ENCODE data around the gene MCCD1. TPM values are rescaled to one million over a fixed set of nuclear protein-coding genes. Genes with fewer than 3 reads are reported as not detected.
"Not testable (repeated sequence)": the region's sequence is repeated elsewhere in the genome, so short reads cannot be mapped to it uniquely, and the experiment has no call there.

MCCD1 gene
- total RNA-seq, 2 donors from 2014 or later = not detected

GRCh38 chr6:31495580-31495979 is 33.2 kb upstream of the MCCD1 start:
- no peaks in the 10 kb centered on the region for H3K9me3 ChIP-seq
- H3K27ac ChIP-seq = peak overlapping the region; percentile 4 to 74
- H3K4me3 ChIP-seq = no peak overlapping the region
- H3K27me3 ChIP-seq = no peaks in the 10 kb centered on the region
- no peak for DNase-seq (ENCODE audit: low spot score)
- TF ChIP-seq CTCF (IDR thresholded peaks at IDR 0.05) = no peak
- H3K36me3 ChIP-seq = no peaks in the 10 kb centered on the region
- H3K4me1 ChIP-seq = peaks cover 0 to 23% of the 10 kb centered on the region in 2 donors

DNA sequence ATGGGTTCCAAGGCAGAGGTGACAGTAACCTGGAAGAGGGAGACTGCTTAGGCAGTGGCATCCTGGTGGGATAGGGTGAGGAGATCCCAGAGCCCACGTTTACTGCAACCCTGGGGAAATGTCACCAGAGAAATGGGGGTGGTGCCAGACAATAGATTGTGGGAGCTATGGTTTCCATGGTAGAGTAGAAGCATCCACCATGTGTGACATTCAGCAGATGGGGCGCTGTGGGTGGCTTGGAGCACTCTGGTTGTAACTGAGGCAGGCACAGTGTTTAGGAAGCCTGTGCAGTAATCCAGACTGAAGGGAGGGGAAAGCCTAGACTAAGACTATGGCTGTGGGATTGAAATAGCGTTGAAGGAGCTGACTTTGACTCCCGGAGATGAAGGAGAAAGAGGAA is 31.9 kb upstream of the MCCD1 start:
- H3K27ac ChIP-seq; H3K27me3 ChIP-seq; DNase-seq (ENCODE audit: low spot score); H3K36me3 ChIP-seq; H3K4me3 ChIP-seq; H3K9me3 ChIP-seq: not testable (repeated sequence)
- peaks cover 0 to 23% of the 10 kb centered on the region in 2 donors for H3K4me1 ChIP-seq

DNA sequence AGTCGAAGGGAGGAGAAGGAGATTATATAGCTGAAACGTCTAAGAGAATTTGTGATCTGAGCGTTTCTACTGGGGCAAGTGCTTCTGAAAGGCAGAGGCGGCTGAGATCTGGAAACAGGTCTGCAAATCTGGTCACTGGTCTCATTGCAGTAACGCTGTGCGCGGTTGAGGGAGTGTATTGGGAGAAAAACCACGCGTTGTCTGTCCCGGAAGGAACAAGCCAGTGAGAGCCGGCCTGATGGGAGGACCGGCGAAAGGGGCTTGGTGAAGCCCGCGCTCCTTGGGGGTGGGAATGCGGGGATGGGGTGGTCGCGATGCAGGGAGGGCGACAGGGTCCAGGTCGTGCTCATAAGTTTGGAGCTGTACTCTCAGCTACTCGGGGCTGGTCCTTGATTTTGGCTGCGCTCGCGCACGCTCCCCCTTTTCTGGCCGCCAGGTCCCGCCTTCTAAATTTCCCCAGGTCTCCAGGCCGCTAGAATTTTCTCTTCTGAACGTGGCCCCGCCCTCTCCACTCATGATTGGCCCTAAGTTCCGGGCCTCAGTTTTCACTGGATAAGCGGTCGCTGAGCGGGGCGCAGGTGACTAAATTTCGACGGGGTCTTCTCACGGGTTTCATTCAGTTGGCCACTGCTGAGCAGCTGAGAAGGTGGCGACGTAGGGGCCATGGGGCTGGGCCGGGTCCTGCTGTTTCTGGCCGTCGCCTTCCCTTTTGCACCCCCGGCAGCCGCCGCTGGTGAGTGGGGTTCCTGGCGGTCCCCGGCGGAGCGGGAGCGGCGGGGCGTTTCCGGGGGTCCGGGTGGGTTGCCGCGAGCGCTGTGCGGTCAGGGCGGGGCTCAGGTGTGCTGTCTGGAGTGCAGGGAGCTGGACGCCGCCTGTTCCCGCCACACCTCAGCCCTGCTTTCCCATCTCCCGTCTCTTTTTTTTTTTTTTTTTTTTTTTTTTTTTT is 31.0 kb upstream of the MCCD1 start, which contains the start of gene MICB:
Gene MICB (plus strand): TSS at position 615 of the 946 bp plus-strand sequence. CDS start 49 bp downstream, at position 664.
- no peaks in the 10 kb centered on the region for H3K27me3 ChIP-seq

GRCh38 chr6:31498748-31499147 is 30.0 kb upstream of the MCCD1 start:
- DNase-seq (ENCODE audit: low spot score) = no peak
- no peak for TF ChIP-seq CTCF (IDR thresholded peaks at IDR 0.05)
- no peaks in the 10 kb centered on the region for H3K27me3 ChIP-seq

More for the DNA sequence above, 31.0 kb upstream of the MCCD1 start, which contains the start of gene MICB:
- Histone ChIP-seq H3K9me3 (no peaks in the 10 kb centered on the region), H3K36me3 (no peaks in the 10 kb centered on the region), H3K27ac (peak within 1 kb of the TSS; percentile 30 to 72), H3K4me3 (peak within 1 kb of the TSS; percentile 41 to 59), H3K4me1 (peaks cover 0 to 23% of the 10 kb centered on the region in 2 donors)
- TF ChIP-seq CTCF (IDR thresholded peaks at IDR 0.05) = no peak
- peak; percentile 83 for DNase-seq (ENCODE audit: low spot score)

DNA sequence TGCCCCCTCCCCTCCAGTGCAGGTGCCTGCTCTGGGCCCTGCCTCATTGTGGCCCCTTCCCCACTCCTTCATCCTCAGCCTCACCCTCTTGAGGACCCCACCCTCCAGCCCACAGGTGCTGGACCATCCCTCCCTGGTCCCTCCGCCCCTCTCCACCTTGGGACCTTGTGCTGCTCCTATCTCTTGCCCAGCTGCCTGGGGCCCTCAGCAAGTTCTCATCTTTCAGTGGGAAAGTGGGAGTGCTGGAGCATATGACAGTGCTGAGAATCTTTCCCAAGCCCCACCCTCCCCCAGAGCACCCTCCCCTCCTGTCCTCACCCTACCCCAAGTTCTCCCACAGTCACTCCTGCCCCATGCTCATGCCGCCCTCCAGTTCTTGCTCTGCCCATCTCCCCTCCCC is 29.1 kb upstream of the MCCD1 start:
- H3K9me3 ChIP-seq; H3K27ac ChIP-seq; H3K36me3 ChIP-seq; H3K27me3 ChIP-seq; DNase-seq (ENCODE audit: low spot score); H3K4me3 ChIP-seq: not testable (repeated sequence)
- H3K4me1 ChIP-seq = peaks cover 0 to 17% of the 10 kb centered on the region in 2 donors

More at GRCh38 chr6:31498748-31499147, 30.0 kb upstream of the MCCD1 start:
- H3K9me3 ChIP-seq = no peaks in the 10 kb centered on the region
- H3K4me3 ChIP-seq = peak overlapping the region in 1 of 2 donors; percentile 59
- H3K4me1 ChIP-seq = peaks cover 0 to 23% of the 10 kb centered on the region in 2 donors
- no peak overlapping the region for H3K27ac ChIP-seq
- no peaks in the 10 kb centered on the region for H3K36me3 ChIP-seq

GRCh38 chr6:31502586-31502985 is 26.2 kb upstream of the MCCD1 start:
- H3K9me3 ChIP-seq = no peaks in the 10 kb centered on the region
- peaks cover 0 to 12% of the 10 kb centered on the region in 2 donors for H3K4me1 ChIP-seq
- no peak for DNase-seq (ENCODE audit: low spot score)
- no peaks in the 10 kb centered on the region for H3K36me3 ChIP-seq
- H3K27ac ChIP-seq = no peak overlapping the region
- TF ChIP-seq CTCF (IDR thresholded peaks at IDR 0.05) = no peak
- no peaks in the 10 kb centered on the region for H3K27me3 ChIP-seq
- no peak overlapping the region for H3K4me3 ChIP-seq

DNA sequence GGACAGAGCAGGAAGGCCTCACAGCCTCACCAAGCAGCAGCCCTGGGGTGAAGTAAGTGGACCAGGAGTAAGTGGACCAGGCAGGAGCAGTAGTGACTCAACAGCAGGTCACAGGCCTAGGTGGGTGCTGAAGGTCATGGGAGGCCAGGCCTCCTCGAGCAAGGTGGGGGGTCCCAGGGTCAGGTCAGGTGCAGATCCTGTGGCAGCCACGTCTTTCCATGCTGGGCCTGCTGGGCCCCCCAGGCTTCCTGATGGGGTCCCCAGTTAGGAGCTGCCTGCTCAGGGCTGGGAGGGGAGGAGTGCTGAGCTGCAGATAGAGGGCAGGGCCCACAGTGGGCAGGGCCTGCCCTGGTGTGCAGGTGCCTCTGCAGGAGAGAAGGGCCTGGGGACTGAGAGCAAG is 19.7 kb upstream of the MCCD1 start:
- not testable (repeated sequence) for H3K27me3 ChIP-seq; H3K27ac ChIP-seq; H3K4me3 ChIP-seq; H3K9me3 ChIP-seq; DNase-seq (ENCODE audit: low spot score); H3K4me1 ChIP-seq; H3K36me3 ChIP-seq
